ENCODE data around the gene OGFOD1. TPM values are rescaled to one million over a fixed set of nuclear protein-coding genes. Genes with fewer than 3 reads are reported as not detected.

Gene OGFOD1
- total RNA-seq, 1 donor, result 95.0 TPM

GRCh38 chr16:56468800-56469199, 17.4 kb downstream of the OGFOD1 start:
- H3K4me3 ChIP-seq (ENCODE audit: low read depth, low read length), result no peak overlapping the region
- no peak for TF ChIP-seq CTCF (IDR thresholded peaks at IDR 0.05; ENCODE audit: insufficient read depth, low read length)
- DNase-seq (ENCODE audit: low read depth), result no peak

- TF ChIP-seq CTCF (IDR thresholded peaks at IDR 0.05; ENCODE audit: insufficient read depth, low read length), result no peak
- no peak overlapping the region for H3K4me3 ChIP-seq (ENCODE audit: low read depth, low read length)
- no peak for DNase-seq (ENCODE audit: low read depth)
Observed at GRCh38 chr16:56469748-56470147, 18.4 kb downstream of the OGFOD1 start.

GRCh38 chr16:56470232-56470631, 18.9 kb downstream of the OGFOD1 start:
- no peak overlapping the region for H3K4me3 ChIP-seq (ENCODE audit: low read depth, low read length)
- TF ChIP-seq CTCF (IDR thresholded peaks at IDR 0.05; ENCODE audit: insufficient read depth, low read length), result no peak
- DNase-seq (ENCODE audit: low read depth), result no peak

GRCh38 chr16:56470666-56471065, 19.3 kb downstream of the OGFOD1 start:
- no peak for DNase-seq (ENCODE audit: low read depth)
- no peak overlapping the region for H3K4me3 ChIP-seq (ENCODE audit: low read depth, low read length)
- TF ChIP-seq CTCF (IDR thresholded peaks at IDR 0.05; ENCODE audit: insufficient read depth, low read length), result no peak

GRCh38 chr16:56475201-56475600, 23.8 kb downstream of the OGFOD1 start:
- H3K4me3 ChIP-seq (ENCODE audit: low read depth, low read length), result no peak overlapping the region
- no peak for DNase-seq (ENCODE audit: low read depth)
- TF ChIP-seq CTCF (IDR thresholded peaks at IDR 0.05; ENCODE audit: insufficient read depth, low read length), result no peak

GRCh38 chr16:56477096-56477878, 25.9 kb downstream of the OGFOD1 start:
- no peak for TF ChIP-seq CTCF (IDR thresholded peaks at IDR 0.05; ENCODE audit: insufficient read depth, low read length)
- H3K4me3 ChIP-seq (ENCODE audit: low read depth, low read length), result no peak overlapping the region
- DNase-seq (ENCODE audit: low read depth), result peak; percentile 84

Data from fibroblast of the aortic adventitia (primary cell).